DND-41 (cell line): ENCODE measurements around the gene MYO5A.

ENCODE experiments used
- EZH2 ChIP-seq: IDR thresholded peaks from 3 replicates; pipeline ENCODE4 v1.6.1; 2012; ENCODE audit warnings: borderline replicate concordance, low read depth, mild to moderate bottlenecking, moderate library complexity, low read length, inconsistent platforms; ENCODE audit not compliant: severe bottlenecking
- TF ChIP-seq, protein P1 (sequence below): IDR thresholded peaks from 2 replicates; pipeline ENCODE4 v1.5.1; 2012; ENCODE audit warnings: borderline replicate concordance, low read length, moderate library complexity, mild to moderate bottlenecking; ENCODE audit not compliant: poor library complexity, severe bottlenecking; ENCODE audit errors: extremely low read depth

DNA sequence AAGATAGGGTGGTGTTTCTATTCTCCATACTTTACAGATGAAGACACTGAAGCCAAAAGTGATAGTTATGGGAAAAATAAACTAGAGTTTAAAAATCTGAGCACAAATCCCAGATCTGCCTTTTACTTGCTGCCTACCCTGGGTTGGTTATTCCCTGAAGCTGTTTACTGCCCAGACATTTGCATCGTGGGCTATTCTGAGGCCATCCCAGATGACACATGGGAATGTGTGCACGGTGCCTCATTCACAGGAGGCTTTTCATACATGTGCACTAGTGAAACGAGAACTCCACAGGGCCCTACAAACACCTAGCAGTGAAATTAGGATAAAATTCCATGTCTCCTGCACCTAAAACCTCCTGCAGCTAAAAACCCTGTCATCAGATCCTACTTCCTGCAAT, 250.5 kb downstream of the MYO5A start:
- TF ChIP-seq, protein P1, sequence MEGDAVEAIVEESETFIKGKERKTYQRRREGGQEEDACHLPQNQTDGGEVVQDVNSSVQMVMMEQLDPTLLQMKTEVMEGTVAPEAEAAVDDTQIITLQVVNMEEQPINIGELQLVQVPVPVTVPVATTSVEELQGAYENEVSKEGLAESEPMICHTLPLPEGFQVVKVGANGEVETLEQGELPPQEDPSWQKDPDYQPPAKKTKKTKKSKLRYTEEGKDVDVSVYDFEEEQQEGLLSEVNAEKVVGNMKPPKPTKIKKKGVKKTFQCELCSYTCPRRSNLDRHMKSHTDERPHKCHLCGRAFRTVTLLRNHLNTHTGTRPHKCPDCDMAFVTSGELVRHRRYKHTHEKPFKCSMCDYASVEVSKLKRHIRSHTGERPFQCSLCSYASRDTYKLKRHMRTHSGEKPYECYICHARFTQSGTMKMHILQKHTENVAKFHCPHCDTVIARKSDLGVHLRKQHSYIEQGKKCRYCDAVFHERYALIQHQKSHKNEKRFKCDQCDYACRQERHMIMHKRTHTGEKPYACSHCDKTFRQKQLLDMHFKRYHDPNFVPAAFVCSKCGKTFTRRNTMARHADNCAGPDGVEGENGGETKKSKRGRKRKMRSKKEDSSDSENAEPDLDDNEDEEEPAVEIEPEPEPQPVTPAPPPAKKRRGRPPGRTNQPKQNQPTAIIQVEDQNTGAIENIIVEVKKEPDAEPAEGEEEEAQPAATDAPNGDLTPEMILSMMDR: no peak
- no peak for TF ChIP-seq EZH2
